ENCODE measurements around the gene UVSSA.

GRCh38 chr4:1316537-1317168, 30.4 kb upstream of the UVSSA start:
- no peak for TF ChIP-seq CTCF (IDR thresholded peaks at IDR 0.05; ENCODE audit: low read depth, low read length)
- TF ChIP-seq EZH2phosphoT487 (IDR thresholded peaks at IDR 0.05; ENCODE audit: low read depth), result no peak
